HL-60/S4 (cell line): Measurements from ENCODE around the gene PDE7B.

Source experiments
- in situ Hi-C: fragments of 300-500 bp; cut with MboI; formaldehyde crosslinking; loops from 2 replicates; pipeline ENCODE4 v1.14.3; 2022; ENCODE audit warnings: low sequenced_read_pairs

The PDE7B gene

GRCh38 chr6:136171231-136171630 lies 319.7 kb downstream of the PDE7B start:
- in situ Hi-C loops = no loop called here

DNA sequence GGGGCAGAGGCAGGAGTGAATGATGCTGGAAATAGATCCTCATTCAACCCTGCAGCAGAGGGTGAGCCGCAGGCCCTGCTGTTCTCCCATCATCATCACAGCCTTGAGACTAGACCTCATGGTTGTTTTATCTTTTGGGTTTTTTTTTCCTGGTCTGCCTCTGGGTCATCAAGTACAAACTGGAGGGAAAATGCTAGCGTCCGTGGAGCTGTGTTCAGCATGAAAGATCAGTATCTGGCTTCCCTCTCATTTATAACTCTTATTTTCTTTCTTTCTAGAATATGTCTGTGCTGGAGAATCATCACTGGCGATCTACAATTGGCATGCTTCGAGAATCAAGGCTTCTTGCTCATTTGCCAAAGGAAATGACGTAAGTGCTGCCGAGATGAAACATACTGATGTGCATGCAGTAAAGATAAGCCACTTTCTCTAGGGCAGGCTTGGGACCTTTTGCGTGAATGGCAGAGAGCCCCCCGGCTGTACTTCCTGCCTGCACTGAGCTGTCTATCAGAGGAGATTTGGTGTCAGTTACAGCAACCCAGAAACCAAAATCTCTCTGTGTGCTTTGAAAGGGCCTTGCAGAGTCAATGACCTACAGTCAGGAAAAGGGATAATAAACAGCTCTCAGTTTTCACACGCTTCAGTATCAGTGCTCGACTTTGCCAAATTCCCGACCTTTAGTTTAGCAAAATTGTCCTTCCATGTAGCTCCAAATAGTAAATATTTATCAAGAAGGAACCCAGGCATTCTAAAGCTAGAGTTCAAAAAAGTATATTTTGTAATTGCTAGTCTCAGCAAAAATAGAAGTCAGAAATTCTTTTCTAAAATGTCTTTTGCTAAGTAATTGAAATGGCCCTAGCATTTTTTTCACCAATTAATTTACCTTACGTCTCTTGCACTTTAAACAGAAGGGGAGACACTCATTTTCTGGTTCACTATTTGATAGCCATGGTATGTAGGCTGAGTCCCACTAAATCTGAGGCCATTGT lies 322.3 kb downstream of the PDE7B start:
- in situ Hi-C loops = no loop called here

- in situ Hi-C loops = no loop called here
Measured at GRCh38 chr6:136174510-136174909, 323.0 kb downstream of the PDE7B start.

GRCh38 chr6:136175873-136176272 lies 324.4 kb downstream of the PDE7B start:
- in situ Hi-C loops = no loop called here

DNA sequence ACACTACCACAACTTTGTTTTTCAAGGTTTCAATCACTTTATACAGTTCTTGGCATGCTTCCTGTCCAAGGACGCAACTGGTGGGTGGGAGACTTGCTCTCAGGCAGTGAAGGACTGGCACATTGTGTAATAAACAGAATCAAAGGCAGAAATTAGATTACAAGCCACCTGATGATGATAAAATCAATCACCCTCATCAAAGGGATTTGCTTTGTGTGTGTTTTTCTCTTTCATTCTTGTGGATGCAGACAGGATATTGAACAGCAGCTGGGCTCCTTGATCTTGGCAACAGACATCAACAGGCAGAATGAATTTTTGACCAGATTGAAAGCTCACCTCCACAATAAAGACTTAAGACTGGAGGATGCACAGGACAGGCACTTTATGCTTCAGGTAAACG lies 327.2 kb downstream of the PDE7B start:
- in situ Hi-C loops = no loop called here

DNA sequence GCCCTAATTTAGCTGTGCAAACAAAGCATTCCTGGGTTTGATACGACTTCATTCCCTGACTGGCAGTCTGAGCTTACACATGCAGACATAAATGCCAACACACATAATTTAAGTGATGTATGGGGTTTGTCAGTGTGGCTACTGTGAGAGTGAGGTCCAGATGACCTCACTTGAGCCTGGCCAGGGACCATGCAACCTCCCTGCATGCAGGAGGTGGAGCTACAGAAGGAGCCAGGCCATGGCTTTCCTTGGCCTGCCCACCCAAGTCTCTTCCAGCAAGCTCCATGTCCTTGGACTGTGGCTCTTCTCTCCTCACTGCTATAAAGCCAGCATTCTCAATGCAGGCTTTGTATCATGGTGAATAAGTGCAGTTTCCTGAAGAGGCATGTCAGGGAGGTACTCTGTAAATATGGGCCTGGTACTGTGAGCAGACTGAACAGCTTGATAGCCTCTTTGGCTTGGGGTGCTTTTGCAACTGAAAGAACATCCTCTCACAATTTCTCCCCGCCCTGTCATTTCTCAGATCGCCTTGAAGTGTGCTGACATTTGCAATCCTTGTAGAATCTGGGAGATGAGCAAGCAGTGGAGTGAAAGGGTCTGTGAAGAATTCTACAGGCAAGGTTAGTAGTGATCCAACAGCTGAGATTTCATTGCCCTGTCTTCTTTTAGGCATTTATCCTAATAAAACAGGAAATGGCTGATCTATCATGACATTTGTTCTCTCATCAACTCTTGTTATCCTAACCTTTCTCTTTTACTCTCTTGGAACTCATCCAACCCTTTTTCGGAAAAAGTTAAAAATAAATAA lies 329.4 kb downstream of the PDE7B start:
- in situ Hi-C loops = no loop called here

GRCh38 chr6:136181512-136181833 lies 330.0 kb downstream of the PDE7B start:
- in situ Hi-C loops = no loop called here

DNA sequence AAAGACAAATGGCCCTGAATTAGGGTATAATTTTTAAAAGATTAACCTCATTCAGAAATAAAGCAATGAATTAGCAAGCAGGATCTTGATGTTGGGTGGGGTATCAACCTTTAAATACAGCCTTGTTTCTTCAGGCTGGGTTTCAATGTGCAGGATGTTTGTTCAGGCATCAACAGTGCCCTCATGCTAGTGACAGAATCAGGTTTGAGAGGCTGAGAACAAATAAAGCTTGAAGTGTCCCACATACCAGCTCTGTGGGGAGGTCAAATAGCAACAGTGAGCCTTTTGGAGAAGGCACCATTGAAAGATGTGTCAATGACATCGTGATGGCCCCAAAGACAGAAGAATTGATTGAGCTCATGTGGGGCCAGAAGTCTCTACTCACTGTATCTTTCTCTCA lies 330.4 kb downstream of the PDE7B start:
- in situ Hi-C loops = no loop called here

DNA sequence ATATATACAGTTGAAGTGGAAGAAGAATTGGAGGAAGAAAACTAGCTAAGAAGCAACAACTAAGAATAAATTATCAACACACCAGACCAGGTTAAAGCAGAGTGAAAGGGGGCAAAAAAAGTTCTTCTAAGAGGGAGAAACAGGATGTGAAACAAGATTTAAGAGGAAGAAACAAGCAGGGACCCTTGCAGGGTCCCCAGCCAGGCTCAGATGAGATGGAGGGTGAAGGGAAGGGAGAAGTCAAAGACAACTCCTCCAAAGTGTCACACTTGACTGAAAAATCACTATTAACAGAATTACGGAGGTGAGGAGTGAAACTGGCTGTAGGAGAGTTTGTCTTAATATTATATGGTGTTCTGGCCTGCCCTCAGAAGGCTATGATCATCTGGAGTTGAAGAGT lies 333.2 kb downstream of the PDE7B start:
- in situ Hi-C loops = no loop called here

DNA sequence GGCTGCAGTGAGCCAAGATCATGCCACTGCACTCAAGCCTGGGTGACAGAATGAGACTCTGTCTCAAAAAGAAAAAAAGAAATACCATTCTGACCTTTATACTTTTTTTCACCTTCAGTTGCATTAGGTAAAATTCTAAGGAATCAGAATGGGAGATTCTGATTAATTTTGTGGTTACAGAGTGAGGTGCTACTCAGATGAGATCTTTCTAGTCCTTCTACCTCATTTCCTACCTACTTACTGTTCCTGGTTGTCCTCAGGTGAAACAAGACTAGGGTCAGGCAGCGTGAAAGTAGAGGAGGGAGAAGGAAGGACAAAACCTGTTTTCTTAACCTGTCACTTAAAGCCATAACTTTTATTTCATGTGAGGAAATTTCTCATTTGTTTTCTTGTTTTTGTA lies 334.9 kb downstream of the PDE7B start:
- in situ Hi-C loops = no loop called here

- in situ Hi-C loops = no loop called here
Measured at GRCh38 chr6:136188486-136188885, 337.0 kb downstream of the PDE7B start.

DNA sequence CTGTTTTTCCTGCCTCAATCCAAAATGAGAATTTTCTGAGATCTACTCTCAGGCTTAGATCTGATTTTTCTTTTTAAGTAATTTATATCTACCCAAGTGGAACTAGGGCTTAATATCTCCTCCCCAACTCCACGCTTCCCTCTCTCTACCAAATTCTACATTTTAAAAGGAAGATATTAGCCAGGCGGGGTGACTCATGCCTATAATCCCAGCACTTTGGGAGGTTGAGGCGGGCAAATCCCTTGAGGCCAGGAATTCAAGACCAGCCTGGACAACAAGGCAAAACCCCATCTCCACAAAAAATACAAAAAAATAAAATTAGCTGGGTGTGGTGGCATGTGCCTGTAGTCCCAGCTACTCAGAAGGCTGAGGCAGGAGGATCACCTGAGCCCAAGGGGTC lies 337.6 kb downstream of the PDE7B start:
- in situ Hi-C loops = no loop called here

- in situ Hi-C loops = no loop called here
Measured at GRCh38 chr6:136191606-136192312, 340.3 kb downstream of the PDE7B start.

DNA sequence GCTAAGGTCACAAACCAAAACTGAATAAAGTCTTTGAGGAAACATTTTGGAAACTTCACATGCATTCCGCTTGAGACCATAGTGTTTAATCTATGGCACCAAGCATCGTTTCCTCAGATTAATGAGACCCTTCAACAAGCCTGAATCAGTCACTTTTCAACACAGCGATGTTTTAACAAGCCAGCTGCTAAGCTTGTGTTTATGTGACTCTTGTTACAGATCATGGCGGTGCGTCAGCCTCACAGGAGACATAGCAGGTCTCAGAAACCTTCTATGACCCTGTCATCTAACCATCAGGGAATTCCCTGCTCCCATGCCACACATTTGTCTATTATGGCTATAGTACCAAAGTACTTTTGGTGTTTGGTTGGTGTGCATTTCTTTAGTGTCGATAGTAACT lies 341.4 kb downstream of the PDE7B start:
- in situ Hi-C loops = no loop called here

DNA sequence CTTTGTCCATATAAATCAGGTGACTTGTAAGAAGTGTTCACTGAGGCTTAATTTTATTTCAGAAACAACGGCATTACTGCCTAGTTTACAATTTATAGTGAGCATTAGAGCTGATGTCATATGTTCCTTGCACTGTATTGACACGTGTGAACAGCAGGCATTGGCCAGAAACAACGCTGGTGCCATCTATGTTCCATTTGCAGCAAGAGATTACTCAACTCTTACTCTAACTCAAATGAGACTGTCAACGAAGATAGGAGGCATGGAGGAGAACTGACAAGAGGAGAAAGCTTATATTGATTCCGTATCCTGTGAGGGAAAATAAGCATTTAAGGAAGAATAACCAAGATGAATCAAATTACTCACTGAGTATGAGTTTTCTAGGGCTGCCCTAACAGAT lies 350.2 kb downstream of the PDE7B start:
- in situ Hi-C loops = no loop called here

DNA sequence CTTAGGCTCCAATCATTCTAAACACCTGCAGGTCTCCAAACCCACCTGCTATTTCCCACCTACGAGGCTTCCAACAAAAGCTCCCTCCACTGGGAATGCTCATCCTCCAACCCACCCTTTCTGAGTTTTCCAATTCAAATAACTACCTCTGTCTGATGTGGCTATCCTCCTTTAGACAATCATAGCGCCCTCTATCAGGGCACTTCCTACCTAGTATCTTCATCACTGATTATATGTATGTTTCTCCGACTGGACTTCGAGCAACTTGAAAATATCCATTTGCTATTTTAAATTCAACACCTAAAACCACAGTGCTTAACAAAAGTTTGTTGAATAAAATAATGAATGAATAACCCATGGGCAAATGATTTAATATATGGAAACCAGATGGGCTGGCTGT lies 357.3 kb downstream of the PDE7B start:
- in situ Hi-C loops = no loop called here

- in situ Hi-C loops = no loop called here
Measured at GRCh38 chr6:136209496-136209895, 358.0 kb downstream of the PDE7B start.

- in situ Hi-C loops = no loop called here
Measured at GRCh38 chr6:136210398-136211165, 359.1 kb downstream of the PDE7B start.

- in situ Hi-C loops = no loop called here
Measured at GRCh38 chr6:136212608-136213007, 361.1 kb downstream of the PDE7B start.

- in situ Hi-C loops = no loop called here
Measured at GRCh38 chr6:136213012-136213539, 361.6 kb downstream of the PDE7B start.
